Stromal cell of bone marrow (primary cell): ENCODE measurements around the gene CYP2S1.

Experiments used
- DNase-seq: peaks from one replicate; pipeline ENCODE4 v3.0.0-alpha.2; 2012; ENCODE audit warnings: low read depth

The CYP2S1 gene

DNA sequence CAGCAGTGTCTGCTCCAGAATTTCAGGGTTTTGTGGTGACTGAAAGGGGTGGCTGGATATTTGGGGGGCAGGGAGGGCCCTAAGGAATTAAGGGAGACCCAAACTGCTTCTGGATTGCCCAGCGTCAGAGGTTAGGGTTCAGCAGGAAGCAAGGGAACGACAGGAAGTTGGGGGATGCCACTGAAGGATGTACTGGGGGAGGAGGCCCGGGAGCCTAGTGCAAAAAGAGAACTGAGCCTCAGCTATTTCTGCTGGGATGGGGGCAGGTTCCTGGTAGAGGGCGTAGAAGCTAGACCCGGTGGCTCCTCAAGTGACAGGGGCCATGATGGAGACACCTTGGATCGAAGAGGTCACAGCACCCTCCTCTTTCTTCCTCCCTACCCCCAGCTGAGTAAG lies 1.1 kb downstream of the CYP2S1 start:
- no peak for DNase-seq

DNA sequence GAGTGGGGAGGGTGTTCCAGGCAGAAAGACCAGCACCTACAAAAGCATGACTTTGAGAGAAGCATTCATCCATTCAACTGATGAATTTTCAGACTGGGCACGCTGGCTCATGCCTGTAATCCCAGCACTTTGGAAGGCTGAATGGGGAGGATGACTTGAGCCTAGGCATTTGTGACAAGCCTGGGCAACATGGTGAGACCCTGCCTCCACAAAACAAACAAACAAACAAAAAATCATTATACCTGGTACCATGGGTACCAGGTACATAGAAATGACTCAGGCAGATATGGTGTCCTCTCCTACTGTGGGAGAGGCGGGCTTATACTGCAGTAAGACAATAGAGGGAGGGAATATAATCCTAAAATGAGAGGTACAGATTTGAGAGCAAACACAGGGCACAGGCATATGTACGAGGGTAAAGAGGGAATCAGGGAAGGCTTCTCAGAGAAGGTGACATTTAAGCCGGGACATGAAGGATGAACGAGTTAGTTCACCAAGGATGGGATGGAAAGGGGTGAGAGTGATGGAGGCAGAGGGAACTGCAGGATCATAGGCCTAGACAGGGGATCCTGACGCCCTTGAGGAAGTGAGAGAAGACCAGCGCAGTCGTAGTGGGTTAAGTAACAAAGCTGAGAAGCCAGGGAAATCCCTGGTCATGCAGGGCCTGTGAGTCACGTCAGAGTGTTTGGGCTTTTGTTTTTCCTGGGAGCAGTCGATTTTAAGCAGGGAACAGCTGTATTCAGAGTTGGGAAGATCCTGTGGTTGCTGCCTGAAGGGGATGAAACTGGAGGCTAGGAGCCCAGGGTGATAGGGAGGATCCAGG lies 2.9 kb downstream of the CYP2S1 start:
- no peak for DNase-seq

DNA sequence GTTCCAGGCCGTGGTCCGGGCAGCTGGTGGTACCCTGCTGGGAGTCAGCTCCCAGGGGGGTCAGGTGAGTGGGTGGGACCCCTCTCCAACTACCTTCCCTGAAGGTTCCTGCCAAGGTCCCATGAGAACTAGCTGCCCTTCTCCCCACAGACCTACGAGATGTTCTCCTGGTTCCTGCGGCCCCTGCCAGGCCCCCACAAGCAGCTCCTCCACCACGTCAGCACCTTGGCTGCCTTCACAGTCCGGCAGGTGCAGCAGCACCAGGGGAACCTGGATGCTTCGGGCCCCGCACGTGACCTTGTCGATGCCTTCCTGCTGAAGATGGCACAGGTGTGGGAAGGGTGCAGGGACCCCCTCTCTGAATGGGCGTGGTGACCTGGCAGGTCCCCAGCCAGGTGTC lies 5.5 kb downstream of the CYP2S1 start:
- no peak for DNase-seq

DNA sequence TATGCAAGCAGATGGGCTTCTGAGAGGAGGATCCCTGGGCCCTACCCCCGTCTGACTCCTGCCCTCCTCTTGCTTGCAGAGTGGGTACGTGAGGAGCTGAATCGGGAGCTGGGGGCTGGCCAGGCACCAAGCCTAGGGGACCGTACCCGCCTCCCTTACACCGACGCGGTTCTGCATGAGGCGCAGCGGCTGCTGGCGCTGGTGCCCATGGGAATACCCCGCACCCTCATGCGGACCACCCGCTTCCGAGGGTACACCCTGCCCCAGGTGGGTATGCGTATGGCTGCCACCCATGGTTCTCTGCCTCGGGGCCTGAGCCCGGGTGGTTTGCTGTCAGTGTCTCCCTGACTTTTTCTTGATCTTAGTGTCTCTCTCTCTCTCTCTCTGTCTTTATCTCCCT lies 10.4 kb downstream of the CYP2S1 start:
- no peak for DNase-seq

- DNase-seq = peak; percentile 72
These were observed 11.3 kb downstream of the CYP2S1 start for GRCh38 chr19:41204338-41204737.

DNA sequence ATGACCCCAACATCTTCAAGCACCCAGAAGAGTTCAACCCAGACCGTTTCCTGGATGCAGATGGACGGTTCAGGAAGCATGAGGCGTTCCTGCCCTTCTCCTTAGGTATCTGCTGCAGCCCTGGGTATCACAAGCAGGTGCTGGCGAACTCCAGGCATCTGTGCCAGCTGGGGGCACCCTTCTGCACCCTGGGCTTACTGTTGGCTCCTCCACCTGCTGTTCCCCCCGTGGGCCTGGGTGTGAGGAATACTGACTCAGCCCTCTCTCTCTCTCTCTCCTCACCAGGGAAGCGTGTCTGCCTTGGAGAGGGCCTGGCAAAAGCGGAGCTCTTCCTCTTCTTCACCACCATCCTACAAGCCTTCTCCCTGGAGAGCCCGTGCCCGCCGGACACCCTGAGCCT lies 13.0 kb downstream of the CYP2S1 start:
- no peak for DNase-seq

- DNase-seq = no peak
These were observed 13.4 kb downstream of the CYP2S1 start for GRCh38 chr19:41206456-41206855.

DNA sequence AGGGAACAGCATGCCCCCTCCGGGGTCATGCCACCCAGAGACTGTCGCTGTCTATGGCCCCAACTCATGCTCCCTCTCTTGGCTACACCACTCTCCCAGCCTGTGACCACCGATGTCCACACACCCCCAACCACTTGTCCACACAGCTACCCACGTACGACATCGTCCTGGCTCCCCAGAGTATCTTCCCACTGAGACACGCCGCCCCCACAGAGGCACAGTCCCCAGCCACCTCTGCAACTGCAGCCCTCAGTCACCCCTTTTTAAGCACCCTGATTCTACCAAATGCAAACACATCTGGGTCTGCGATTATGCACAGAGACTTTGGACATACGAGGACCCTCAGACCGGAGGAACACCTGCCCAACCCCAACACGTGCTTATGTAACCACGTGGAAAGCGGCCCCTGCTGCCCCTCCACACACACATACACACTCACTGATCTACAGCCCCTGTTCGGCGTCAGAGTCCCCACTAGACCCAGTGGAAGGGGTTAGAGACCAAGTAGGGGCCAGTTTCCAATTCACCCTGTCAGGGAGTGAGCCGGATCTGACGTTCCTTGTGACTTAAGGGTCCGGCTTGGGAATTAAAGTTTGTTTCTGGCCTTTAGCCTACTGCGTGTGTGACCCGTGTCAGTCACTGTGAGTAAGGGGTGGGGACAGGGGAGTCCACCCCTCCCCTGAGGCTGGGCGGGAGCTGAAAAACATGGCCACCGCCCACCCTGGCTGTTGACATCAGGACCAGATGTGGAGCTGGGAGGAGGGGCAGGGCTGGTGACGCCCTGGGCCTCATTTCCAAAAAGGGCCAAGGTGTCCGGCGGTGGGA lies 14.1 kb downstream of the CYP2S1 start:
- no peak for DNase-seq

DNA sequence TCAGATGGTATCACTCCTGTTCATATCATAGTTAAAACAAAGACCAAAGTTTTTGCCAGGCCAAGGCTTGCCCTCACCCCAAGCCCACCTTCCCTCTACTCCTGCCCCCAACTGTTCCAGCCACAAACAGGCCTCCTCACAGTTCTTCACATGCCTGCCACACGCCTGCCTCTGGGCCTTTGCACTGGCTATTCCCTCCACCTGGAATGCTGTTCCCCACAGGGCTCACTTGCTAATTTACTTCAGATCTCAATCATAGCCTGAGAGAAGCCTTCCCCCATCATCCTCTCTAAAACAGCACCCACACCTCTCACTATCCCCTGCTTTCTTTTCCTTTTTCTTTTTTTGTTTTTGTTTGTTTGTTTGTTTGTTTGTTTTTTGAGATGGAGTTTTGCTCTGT lies 21.1 kb downstream of the CYP2S1 start:
- no peak for DNase-seq

GRCh38 chr19:41217741-41218140 lies 24.7 kb downstream of the CYP2S1 start:
- no peak for DNase-seq

- no peak for DNase-seq
These were observed 25.2 kb downstream of the CYP2S1 start for GRCh38 chr19:41218249-41218614.

GRCh38 chr19:41218615-41219507 lies 25.8 kb downstream of the CYP2S1 start, which contains the start of gene AXL:
TSS of gene AXL (plus strand) at chr19:41219223. CDS start at chr19:41219393, 170 bp downstream.
- peak; percentile 72 for DNase-seq

DNA sequence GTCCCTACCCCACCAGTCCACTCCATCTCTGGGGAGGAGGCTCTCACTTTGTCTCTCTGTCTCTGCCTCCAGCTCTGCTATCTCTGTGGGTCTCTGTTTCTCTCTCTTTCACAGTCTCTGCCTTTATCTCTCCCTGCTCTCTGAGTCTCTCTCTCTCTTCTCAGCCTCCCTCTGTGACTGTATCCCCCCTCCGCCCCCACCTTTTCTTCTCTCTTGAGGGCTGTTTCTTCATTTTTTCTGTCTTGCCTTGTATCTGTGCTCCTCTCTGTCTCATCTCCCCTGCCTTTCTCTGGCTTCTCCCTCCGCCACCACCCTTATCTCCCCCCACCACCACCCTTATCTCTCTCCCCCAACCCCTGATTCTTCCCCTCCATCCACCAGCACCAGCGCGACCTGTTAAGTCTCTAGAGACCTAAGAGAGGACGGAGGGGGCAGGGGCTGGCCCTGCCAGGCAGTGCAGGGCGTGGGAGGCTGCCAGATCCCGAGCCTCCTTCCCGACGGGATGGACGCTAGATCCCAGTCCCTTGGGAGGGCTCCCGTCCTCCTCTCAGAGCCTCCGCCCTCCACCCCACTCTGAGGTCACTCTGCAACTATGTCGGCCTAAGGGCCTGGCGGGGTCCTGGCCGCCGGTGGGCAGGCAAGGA lies 27.0 kb downstream of the CYP2S1 start:
- no peak for DNase-seq

DNA sequence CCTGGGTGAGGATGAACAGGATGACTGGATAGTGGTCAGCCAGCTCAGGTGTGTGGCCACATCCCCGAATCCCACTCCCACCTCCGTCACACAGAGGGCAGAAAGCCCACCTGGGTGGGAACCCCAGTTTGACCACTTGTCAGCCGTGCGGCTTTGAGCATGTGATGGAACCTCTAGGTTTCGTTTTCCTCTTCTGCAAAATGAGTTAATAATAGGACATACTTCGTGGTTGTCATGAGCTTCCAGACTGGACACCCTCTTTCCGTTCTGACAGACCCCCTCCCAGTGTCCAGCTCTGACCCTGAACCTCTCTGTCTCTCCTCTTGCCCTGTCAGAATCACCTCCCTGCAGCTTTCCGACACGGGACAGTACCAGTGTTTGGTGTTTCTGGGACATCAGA lies 27.8 kb downstream of the CYP2S1 start:
- DNase-seq = no peak

GRCh38 chr19:41221514-41222205 lies 28.6 kb downstream of the CYP2S1 start:
- no peak for DNase-seq

- no peak for DNase-seq
These were observed 29.2 kb downstream of the CYP2S1 start for GRCh38 chr19:41222240-41222639.

GRCh38 chr19:41223431-41224234 lies 30.6 kb downstream of the CYP2S1 start:
- peak; percentile 53 for DNase-seq

DNA sequence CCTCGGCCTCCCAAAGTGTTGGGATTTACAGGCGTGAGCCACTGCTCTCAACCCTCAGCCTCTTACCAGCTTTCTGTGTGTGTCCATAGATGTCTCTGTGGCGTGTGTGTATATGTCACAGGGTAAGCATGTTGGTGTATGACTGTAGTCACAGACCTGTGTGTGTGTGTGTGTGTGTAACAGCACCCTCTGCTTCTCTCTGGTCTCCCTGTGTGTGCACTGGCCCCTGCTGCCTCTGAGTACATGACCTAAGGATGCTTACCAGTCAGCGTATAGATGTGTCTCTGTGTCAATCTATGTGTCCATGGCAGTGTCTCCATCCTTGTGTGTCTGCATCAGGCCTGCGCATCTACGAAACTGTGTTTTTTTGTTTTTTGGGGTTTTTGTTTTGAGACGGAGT lies 31.6 kb downstream of the CYP2S1 start:
- no peak for DNase-seq

- peak; percentile 98 for DNase-seq
These were observed 32.4 kb downstream of the CYP2S1 start for GRCh38 chr19:41225238-41226052.
